Measurements from ENCODE around the gene MAGEB17.
"Not testable (repeated sequence)": the region's sequence is repeated elsewhere in the genome, so short reads cannot be mapped to it uniquely, and the experiment has no call there.

The MAGEB17 gene

DNA sequence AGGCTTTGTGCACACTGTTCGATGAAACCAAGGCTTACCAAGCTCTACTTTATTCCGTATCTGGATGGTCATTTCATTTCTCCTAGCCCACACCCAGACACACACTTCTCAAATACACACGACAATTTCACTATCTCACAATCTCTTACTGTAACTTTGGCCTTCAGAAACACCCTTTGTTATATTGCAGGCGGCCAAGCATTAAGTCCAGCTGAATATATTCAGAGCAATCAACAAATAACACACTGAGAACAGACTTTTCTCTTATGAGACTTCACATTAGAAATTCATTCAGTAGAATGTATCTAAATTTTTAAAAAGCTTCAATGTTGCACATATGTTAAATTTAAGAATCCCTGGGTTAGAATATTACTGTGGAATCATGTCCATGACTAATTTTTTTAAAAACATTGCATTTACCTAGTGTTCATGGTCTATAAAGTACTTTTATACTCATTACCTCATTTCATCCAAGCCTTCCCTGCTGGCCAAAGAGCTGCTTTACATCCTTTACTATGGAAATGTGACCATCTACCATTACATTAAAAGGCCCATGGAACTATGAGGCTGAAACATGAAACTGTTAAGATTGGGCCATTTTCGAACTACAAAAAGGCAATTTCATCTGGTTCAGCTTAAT is 10.5 kb upstream of the MAGEB17 start:
- no peak for DNase-seq (ENCODE audit: low spot score)

DNA sequence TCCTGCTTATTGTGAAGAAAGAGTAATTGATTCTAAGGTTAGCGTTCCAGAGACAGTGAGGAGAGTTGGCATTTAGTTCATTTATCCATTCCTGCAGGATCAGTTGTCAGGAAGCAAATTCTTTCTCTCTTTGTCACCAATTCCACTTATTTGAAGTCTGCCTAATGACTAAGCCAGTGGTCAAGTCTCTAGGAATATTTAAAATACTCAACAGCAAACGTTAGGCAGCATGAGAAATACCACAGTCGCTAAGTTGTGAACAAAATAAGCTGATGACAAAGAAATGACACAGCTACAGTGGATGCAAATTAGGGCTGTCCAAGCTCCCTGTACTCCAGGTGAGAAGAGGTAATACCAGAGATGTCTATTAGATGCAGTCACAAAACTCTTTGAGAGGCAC is 6.6 kb upstream of the MAGEB17 start:
- no peak for DNase-seq (ENCODE audit: low spot score)

DNA sequence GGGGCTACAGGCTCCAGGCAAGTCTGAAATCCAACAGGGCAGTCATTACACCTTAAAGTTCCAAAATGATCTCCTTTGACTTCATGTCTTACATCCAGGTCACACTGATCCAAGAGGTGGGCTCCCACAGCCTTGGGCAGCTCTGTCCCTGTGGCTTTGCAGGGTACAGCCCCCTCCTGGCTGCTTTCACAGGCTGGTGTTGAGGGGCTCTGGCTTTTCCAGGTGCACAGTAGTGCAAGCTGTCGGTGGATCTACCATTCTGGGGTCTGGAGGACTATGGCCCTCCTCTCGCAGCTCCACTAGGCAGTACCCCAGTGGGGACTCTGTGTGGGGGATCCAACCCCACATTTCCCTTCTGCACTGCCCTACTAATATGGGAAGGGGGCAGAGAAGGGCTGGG is 6.1 kb upstream of the MAGEB17 start:
- not testable (repeated sequence) for DNase-seq (ENCODE audit: low spot score)

DNA sequence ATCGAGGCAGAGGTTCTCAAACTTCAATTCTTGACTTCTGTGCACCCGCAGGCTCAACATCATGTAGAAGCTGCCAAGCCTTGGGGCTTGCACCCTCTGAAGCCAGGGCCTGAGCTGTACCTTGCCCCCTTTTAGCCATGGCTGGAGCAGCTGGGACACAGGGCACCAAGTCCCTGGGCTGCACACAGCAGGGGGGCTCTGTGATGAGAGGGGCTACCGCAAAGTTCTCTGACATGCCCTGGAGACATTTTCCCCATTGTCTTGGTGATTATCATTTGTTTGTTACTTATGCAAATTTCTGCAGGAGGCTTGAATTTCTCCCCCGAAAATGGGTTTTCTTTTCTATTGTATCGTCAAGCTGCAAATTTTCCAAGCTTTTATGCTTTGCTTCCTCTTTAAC is 4.9 kb upstream of the MAGEB17 start:
- no peak for DNase-seq (ENCODE audit: low spot score)

DNA sequence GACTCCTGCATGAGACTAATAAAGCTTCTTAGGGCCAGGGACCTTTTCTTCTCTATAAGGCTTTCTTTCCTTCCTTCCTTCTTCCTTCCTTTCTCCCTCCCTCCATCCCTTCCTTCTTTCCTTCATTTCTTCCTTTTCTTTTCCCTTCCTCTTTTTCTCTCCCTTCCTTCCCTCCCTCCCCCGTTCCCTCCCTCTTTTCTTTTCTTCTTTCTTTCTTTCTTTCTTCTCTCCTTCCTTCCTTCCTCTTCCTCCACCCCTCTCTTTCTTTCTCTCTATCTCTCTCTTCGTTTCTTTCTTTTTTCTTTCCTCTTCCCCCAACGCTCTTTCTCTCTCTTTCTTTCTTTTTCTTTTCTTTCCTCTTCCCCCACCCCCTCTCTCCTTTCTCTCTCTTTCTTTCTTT is 2.5 kb upstream of the MAGEB17 start:
- no peak for DNase-seq (ENCODE audit: low spot score)

DNA sequence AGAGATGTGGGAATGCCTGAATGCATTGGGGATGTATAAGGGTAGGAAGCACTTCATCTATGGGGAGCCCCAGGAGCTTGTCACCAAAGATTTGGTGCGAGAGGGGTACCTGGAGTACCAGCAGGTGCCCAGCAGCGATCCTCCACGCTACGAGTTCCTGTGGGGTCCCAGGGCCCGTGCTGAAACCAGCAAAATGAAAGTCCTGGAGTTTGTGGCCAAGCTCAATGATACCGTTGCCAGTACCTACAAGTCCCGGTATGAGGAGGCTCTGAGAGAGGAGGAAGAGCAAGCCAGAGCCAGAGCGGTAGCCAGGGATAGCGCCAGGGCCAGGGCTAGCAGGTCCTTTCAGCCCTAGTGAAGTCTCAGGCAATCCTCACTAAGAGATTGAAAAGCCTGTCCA is 3.8 kb downstream of the MAGEB17 start:
- DNase-seq (ENCODE audit: low spot score), result no peak

DNA sequence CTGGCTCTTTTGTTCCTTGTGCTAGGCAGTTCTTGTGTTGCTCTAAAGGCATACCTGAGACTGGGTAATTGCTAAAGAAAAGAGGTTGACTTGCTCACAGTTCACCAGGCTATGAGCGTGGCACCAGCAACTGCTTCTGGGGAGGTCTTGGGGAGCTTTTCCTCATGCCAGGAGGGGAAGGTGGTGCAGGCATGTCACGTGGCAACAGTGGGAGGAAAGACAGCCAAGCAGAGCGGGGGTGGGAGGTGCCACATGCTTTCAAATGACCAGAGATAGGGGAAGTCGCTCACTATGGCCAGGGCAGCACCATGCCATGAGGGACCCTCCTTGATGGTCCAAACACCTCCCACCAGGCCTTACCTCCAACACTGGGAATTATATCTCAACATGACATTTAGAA is 4.7 kb downstream of the MAGEB17 start:
- no peak for DNase-seq (ENCODE audit: low spot score)

DNA sequence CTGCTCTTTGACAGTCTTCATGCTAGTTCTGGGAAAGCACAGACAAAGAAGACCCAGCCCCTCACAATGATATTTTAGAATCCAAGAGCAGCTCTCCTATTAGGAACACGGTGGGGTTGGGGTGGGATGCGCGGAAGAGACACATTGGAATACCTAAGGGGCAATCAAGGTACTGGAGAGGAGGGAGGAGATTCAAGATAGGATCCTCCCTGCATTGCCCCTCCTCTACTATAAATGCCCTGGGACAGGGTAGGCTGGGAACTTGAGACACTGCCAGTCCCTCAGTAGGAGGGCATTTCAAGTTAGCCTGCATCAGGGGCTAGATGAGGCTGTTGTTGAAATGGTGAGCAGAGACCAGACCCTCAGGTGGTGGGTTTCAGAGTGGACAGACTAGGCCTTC is 5.1 kb downstream of the MAGEB17 start:
- no peak for DNase-seq (ENCODE audit: low spot score)

DNA sequence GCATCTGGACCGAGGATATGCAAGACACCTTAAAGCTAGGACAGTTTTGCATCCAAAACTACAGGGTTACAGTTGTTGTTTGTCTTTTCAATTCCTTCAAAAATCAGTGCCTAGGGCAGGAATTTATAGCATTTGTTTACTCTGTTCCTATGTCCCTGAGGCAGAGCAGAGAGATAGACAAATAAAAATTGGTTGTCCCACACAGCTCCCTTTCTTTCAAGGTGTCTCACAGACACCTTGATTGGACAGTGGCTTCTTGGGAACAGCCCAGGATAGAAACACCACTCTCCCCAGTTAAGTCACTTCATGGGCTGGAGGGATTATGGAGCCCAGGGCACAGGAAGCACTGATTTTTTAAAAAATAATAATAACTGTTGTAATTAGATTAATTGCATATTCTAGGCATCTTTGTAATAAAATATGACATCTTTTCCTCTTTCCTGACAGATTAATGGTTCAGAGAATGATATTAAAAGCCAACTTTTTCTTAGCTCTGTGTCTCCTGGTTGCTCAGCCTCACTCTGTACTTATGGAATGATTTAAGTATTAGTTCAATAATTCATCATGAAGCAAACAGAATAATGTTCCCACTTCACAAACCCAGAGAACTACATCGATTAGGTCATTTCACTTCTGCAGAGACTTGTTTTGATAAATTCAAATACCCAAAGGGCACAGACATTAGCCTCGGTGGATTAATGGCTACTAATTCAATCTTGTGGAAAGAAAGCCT is 8.2 kb downstream of the MAGEB17 start:
- DNase-seq (ENCODE audit: low spot score), result no peak

DNA sequence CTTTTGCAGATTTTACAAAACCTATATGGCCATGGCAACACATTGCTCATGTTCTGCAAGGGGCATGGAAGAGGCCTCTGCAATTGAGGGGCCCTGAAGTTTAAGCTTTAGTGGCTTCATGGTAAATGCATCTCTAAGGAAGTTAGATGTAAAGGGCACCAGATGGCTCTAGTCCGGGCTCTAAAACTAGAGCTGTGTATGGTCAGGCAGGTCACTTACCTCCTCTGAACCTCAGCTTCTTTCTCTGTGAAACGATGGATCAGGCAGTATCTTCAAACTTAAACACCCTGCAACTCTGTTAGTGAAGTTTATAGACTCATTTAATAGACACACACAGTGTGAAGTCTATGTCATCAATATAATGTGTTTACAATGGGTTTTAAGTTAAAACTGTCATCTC is 10.0 kb downstream of the MAGEB17 start:
- no peak for DNase-seq (ENCODE audit: low spot score)

DNA sequence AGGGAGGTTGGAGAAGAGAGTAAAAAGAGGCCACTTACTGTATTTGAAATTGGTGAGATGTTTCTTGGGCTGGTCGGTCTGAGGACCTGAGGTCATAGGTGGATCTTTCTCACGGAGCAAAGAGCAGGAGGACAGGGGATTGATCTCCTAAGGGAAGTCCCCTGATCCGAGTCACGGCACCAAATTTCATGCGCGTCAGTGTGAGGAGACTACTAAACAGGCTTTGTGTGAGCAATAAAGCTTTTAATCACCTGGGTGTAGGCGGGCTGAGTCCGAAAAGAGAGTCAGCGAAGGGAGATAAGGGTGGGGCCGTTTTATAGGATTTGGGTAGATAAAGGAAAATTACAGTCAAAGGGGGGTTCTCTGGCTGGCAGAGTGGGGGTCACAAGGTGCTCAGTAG is 16.6 kb downstream of the MAGEB17 start:
- not testable (repeated sequence) for DNase-seq (ENCODE audit: low spot score)

DNA sequence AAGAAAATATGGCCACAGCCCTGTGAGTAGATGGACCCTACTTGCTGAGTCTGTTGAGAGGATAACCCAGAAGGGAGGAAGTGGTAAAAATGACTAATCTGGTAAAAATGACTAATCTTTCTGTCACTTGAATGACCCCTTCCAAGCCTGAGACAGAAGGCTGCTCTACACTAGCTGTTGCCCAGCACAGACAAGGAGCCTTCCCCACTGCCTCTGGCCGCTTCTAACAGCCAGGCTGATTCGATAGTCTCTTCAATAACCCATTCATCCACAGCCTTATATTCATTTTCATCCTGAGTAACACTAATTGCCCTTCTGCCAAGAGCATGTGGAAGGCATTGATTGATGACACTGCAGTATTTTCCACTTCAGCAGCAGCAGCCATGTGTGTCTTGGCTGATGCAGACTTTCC is 18.4 kb downstream of the MAGEB17 start:
- no peak for DNase-seq (ENCODE audit: low spot score)

DNA sequence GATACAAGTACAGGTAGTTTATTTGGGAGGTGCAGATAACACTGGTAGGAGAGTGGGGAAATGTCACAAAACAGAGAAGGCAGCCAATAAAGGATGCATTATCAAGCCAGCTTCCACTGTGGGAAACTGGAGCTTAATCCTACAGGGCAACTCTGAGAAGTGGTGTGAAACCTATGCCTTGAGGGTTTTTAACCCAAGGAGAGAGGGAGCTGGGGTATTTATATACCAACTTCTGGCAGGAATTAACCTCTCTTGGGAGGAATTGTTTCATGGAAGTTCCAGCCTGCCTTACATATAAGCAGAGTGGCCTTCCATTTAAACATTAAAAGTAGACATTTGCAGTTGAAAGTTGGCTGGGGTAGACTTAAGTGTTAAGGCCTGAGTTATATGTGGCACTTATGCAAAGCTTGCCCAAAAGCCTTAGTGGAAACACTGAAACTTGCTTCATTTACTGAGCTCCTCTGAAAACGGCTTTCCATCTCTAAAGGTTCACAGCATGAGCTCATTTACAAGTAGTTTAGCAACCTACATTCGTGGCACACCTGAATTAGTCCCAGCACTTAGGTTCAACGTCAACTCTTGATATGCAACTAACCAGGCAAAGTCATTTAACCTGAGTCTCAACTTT is 19.2 kb downstream of the MAGEB17 start:
- no peak for DNase-seq (ENCODE audit: low spot score)

DNA sequence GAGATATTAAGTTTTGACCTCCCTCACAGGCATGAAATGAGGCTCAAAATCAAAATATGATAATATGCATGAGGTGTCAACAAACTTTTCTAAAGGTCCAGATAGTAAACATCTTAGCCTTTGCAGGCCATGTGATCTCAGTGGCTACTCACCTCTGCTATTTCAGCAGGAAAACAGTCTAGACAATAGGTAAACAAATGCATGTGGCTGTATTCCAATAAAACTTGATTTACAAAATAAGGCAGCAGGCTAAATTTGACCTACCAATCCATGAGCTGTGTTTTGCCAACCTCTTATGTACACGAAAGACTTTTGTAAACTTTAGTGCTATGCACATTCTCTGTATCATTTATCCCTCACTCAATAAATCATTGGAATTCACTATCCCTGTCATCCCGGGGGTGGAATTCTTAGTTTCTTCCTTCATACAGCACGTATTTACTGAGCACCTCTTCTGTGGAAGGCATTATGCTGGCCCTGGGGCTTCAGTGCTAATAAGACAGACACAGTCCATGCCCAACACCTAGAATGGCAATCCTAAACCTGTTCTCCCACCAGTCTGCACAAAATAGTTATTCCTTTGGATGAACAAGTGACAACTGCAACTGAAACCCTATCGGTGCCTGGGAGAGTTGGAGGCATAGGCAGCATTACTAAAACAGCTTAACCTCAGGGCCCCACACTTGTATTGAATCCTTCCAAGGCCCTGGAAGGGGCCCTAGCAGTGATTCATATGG is 19.9 kb downstream of the MAGEB17 start:
- DNase-seq (ENCODE audit: low spot score), result no peak

DNA sequence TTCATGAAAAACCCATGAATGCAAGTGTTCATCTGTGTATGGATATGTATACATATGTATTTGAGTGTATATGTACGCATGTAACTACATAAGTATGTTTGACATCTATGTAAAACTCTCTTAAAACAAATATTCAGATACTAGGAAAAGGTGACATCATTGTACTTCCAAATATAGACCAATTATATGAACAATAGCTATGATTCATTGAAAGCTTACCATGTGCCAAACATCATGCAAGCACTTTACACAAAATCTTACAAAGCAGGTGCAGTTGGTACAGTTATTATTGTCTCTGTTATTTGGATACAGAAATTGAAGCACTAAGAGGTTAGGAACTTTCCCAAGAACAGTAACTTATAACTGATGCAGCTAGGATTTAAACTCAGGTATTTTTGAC is 21.4 kb downstream of the MAGEB17 start:
- DNase-seq (ENCODE audit: low spot score), result no peak

DNA sequence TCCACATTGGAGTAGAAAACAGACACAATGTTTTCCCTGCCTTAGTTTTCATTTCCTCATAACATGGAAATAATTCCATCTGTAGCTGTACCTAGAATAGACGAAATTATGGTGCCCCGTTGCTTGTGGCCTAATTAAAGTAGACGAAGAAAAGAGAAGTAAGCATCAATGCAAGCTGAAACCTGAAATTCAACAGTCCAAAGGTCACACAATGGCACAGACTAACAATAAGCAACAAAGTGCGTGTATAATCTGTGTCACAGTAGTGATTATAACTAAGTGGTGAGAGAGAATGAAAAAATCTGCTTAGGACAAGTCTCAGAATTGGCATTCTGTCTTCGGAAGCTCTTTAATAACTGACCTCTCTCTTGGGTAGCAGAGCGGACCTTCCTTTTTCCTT is 24.3 kb downstream of the MAGEB17 start:
- DNase-seq (ENCODE audit: low spot score), result no peak

DNA sequence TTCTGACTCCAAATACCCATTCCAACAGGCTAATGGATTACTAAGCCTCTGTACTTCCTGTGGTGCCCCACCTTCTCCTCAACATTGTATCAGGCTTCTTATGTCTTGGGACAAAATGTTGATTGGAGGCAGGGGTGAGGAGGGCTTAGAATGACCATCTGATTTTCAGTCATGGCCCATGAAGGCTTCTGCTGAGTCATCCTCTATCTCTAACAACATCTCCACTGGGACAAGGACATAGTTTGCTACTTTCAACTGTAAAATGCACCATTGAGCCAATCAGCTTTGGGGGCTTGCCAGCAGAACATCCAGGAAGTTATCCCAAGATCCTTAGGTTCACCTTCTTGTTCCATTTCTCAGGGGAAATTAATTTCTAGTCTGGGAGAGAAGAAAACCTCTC is 29.5 kb downstream of the MAGEB17 start:
- no peak for DNase-seq (ENCODE audit: low spot score)

DNA sequence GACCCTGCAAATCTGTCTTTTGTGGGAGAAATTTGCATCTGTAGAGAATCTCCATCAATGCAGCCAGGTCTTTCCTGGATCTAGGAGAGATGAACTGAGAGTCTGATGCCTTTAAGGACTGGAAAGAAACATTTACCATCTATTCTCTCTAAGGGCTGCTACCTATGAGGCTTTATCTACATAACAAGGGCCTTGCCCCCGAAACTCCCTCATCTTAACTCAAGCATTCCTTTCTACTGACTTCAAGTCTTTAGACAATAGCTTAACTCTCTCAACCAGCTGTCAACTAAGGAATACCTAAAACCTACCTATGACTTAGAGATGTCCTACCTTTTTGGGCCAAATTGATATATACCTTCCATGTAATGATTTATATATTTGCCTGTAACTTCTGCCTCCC is 32.1 kb downstream of the MAGEB17 start:
- DNase-seq (ENCODE audit: low spot score), result no peak

DNA sequence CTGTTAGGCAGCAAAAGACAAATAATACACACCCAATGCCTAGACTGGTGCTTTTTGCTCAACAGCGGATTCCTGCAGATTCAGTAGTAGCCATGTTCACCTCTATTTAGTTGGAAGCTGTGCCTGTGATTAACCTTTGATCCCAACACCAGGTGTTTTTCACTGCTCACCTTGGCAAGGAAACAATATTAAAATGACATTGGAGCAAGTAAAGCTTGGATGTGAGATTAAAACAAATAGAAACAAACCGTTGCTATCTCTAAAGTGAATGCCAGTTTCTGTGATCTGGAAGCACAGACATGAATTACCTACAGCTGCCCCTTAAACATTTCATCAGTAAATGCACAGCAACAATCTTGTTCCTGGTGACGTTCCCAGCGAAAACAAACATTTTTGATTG is 35.7 kb downstream of the MAGEB17 start:
- no peak for DNase-seq (ENCODE audit: low spot score)

DNA sequence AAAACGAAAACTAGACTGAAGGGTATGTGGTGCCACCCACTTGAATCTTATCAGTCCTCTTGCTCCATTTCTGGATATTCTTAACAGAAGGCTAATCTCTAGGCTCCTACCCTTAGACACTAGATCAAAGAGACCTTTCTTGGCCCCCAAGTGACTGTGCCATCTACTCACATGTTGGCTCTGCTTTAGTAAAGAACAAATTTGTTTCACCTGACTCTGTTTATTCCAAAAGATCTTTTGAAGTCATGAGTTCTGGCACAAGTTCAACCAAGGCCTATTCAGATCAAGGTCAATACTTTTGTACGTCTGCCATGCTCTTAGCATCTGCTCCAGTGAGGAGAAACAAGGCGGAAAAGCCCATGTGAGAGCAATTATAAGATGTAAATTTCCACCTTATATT is 37.3 kb downstream of the MAGEB17 start:
- no peak for DNase-seq (ENCODE audit: low spot score)

DNA sequence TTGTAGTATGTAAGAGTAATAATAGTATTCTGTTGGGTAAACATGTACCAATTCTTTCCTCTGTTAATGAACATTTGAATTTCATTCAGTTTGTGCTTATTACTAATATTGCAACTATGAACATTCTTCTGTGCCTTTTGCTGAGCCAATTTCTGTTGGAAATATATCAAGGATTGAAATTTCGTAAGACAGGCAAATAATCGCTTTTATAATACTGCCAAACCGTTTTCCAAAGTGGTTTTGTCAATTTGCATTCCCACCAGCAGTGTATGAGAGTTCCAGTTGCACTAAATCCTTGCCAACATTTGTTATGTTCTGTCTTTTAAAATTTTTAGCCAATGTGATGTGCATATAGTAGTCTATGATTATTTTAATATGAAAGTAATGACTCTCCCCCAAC is 38.6 kb downstream of the MAGEB17 start:
- DNase-seq (ENCODE audit: low spot score), result no peak

DNA sequence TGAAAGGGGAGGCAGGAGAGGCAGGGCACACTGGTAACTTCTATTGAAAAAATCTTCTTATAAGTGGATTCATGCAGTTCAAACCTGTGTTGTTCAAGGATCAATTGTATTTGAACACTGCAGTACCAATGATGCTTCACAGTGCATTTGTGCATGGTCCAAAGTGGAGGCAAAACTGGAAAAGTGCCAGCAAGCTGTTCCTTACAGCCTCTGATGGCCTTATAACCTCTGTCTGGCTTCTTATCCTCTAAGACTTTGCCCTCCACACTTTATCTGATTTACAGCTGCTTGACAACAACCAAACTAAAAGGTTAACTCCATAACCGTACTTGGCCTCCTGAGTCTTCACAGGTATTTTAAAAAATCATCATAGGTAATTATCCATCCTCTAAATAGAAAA is 40.4 kb downstream of the MAGEB17 start:
- DNase-seq (ENCODE audit: low spot score), result no peak

DNA sequence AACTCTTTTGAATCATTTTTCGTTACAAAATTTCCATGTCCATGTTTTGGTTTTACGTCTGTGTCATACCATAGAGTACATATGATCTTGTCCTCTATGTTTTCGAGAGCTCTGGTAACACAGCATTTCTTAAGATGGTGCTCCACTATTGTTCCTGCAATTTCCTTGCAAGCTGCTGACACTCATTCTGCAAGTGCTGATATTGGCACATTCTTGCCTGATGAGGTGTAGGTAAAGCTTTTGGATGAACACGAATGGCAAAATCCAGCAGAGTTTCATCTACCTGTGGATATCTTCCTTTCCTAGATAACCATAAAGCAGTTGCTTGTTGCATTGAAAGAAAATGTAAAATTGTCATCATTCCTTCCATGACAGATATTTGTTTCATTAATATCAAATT is 41.3 kb downstream of the MAGEB17 start:
- DNase-seq (ENCODE audit: low spot score), result no peak

All from CD4-positive, alpha-beta T cell treated with Interleukin-15 for 4 hours (primary cell).